ENCODE measurements around the gene HOXD4. TPM values are rescaled to one million over a fixed set of nuclear protein-coding genes. Genes with fewer than 3 reads are reported as not detected.
A peak's percentile ranks its signal among the peaks of the same experiment; 100 is the strongest.

The HOXD4 gene
- total and polyA plus RNA-seq, 2 of the 4 experiments (the other 2 are of a cell fraction), result not detected

GRCh38 chr2:176174824-176175708, 23.7 kb downstream of the HOXD4 start:
- in situ Hi-C loops (cut with MboI; ENCODE audit: low sequenced_read_pairs), result no loop called here
- Histone ChIP-seq H3K27me3 (ENCODE audit: control insufficient read depth, insufficient read depth, low read length) (peaks cover 93% of the 10 kb centered on the region), H3K56ac (ENCODE audit: extremely low read depth, insufficient read depth, low read length) (no peak overlapping the region), H3K4me2 (ENCODE audit: low read depth, low read length) (no peak overlapping the region), H4K91ac (ENCODE audit: insufficient read depth, low read depth, low read length) (no peak overlapping the region), H2BK20ac (ENCODE audit: low read depth, low read length) (no peak overlapping the region), H2BK120ac (ENCODE audit: low read depth, low read length) (no peak overlapping the region), H4K20me1 (ENCODE audit: insufficient read depth, low read length) (no peaks in the 10 kb centered on the region), H4K8ac (ENCODE audit: low read depth in 2 of 2, low read length in 2 of 2) (no peak overlapping the region), H4K5ac (ENCODE audit: low read depth, low read length) (no peak overlapping the region), H3K4me3 (ENCODE audit: insufficient read depth, low read depth, low read length) (no peak overlapping the region), H2AK5ac (ENCODE audit: low read depth, low read length) (no peak overlapping the region), H3K36me3 (ENCODE audit: control insufficient read depth, insufficient read depth, low read length) (no peaks in the 10 kb centered on the region), H3K9ac (ENCODE audit: low read depth, low read length) (no peak overlapping the region), H2AFZ (replicated peaks; ENCODE audit: low read length, poor library complexity) (peak overlapping the region; percentile 41), H3K27ac (ENCODE audit: insufficient read depth, low read length) (no peak overlapping the region), H3K4me1 (ENCODE audit: control insufficient read depth, insufficient read depth, low read length) (no peaks in the 10 kb centered on the region), H3K14ac (replicated peaks; ENCODE audit: low read depth, low read length) (no peak overlapping the region), H2AK9ac (replicated peaks; ENCODE audit: low read depth, low read length, poor library complexity) (no peak overlapping the region), H2BK15ac (ENCODE audit: low read depth, low read length) (no peak overlapping the region), H3K23ac (ENCODE audit: low read depth, low read length) (no peak overlapping the region), H3K9me3 (ENCODE audit: control insufficient read depth, insufficient read depth, low read length) (peaks cover 10% of the 10 kb centered on the region), H3K4ac (ENCODE audit: low read depth, low read length) (no peak overlapping the region), H2BK5ac (ENCODE audit: low read depth, low read length, poor library complexity, severe bottlenecking) (no peak overlapping the region), H3K9me1 (ENCODE audit: insufficient read depth, low read length) (no peaks in the 10 kb centered on the region), H3K79me1 (ENCODE audit: low read depth in 1 of 2, low read length in 2 of 2) (no peaks in the 10 kb centered on the region), H3K18ac (ENCODE audit: low read depth, low read length) (no peak overlapping the region)
- intact Hi-C loops (cut with micrococcal nuclease), result no loop called here
- WGBS, 2 experiments (ENCODE audit: extremely low coverage in 2 of 2, insufficient read length in 1 of 2), result 2% methylated on average over 7 of the region's 47 CpGs; no CpG with 5 or more reads in 1 of the 2 experiments
- ATAC-seq (ENCODE audit: low read depth), result no peak
- DNase-seq, result no peak
- POLR2A ChIA-PET (ENCODE audit: unreplicated experiment), result no interaction called here
- TF ChIP-seq RFX5 (IDR thresholded peaks at IDR 0.05; ENCODE audit: low read depth, low read length), result no peak
- no peak for TF ChIP-seq FOS (IDR thresholded peaks at IDR 0.05; ENCODE audit: low read depth, low read length)
- TF ChIP-seq CHD1 (IDR thresholded peaks at IDR 0.05; ENCODE audit: low read depth, low read length), result no peak
- no peak for TF ChIP-seq BHLHE40 (IDR thresholded peaks at IDR 0.05; ENCODE audit: low read depth, low read length)
- no peak for TF ChIP-seq CEBPB (IDR thresholded peaks at IDR 0.05; ENCODE audit: low read depth, low read length)
- no peak for TF ChIP-seq CTCF (conservative IDR thresholded peaks at IDR 0.05; ENCODE audit: low read depth, low read length)
- TF ChIP-seq USF2 (IDR thresholded peaks at IDR 0.05; ENCODE audit: low read depth, low read length), result no peak
- TF ChIP-seq MXI1 (IDR thresholded peaks at IDR 0.05; ENCODE audit: borderline replicate concordance, low read depth, low read length), result no peak
- BruUV-seq (replicated peaks), result no TSS peak
- dilution Hi-C loops (cut with HindIII; ENCODE audit: low sequenced_read_pairs, unreplicated experiment), result no loop called here
- CTCF ChIA-PET, result no interaction called here
